K562 (cell line): ENCODE measurements around the gene LRRK1. TPM values are rescaled to one million over a fixed set of nuclear protein-coding genes. Genes with fewer than 3 reads are reported as not detected.

ENCODE experiments used
- ATAC-seq: fragments of 200-7000 bp; cut with Tn5 transposase; 3 replicates; pipeline ENCODE4 v1.9.1; 2020; ENCODE audit warnings: moderate library complexity
- BruUV-seq: library from RNA; stranded (reverse); fragments of 400-500 nt; replicated peaks from 2 replicates; lab custom pipeline; 2021; lab: Mats Ljungman, UMichigan
- CTCF ChIA-PET: fragments of 300-600 bp; formaldehyde crosslinking; extraction: SDS; loops from one replicate; lab custom pipeline; 2021; ENCODE audit warnings: low intra/inter-chr PET ratio; lab: Yijun Ruan, JAX
- POLR2A ChIA-PET: fragments of 300-600, 350-650 bp; sonication (Branson Sonifier 250); formaldehyde crosslinking; extraction: SDS; loops from one replicate; lab custom pipeline; 2021; ENCODE audit warnings: antibody characterized with exemption, inconsistent platforms; lab: Yijun Ruan, JAX
- DNase-seq, 4 experiments: peaks; one replicate each; pipeline versions ENCODE4 v3.0.0 to v3.0.0-alpha.2; 2011 to 2018; ENCODE audit warnings: low spot score in 3 of 4, mixed read lengths in 3 of 4; ENCODE audit errors: extremely low read depth in 1 of 4
- FAIRE-seq: peaks from 2 replicates; lab custom pipeline; 2011; peaks lifted over from hg19 to GRCh38; lab: Jason Lieb, UNC
- H2AFZ ChIP-seq: 2 replicates; pipeline ENCODE4 v1.6.0; 2011; ENCODE audit warnings: low read depth, low read length, control low read depth, inconsistent platforms
- H3K27ac ChIP-seq: fragments of 200-600 bp; 3 replicates; pipeline ENCODE4 v1.8.0; 2011; ENCODE audit warnings: low read depth, mild to moderate bottlenecking, control low read depth, inconsistent platforms, low read length, moderate library complexity, mixed read lengths; ENCODE audit errors: extremely low read depth
- H3K27me3 ChIP-seq, 2 experiments: fragments of 300-600 bp in 1 of 2; 2 replicates in 1 of 2; 3 replicates in 1 of 2; pipeline versions ENCODE4 v1.6.0 to v1.8.0; 2011; ENCODE audit warnings: inconsistent platforms in 2 of 2, low read length in 2 of 2, mild to moderate bottlenecking in 1 of 2, mixed read lengths in 1 of 2, moderate library complexity in 1 of 2; ENCODE audit not compliant: control insufficient read depth in 2 of 2, insufficient read depth in 2 of 2
- H3K36me3 ChIP-seq: fragments of 300-600 bp; 3 replicates; pipeline ENCODE4 v1.8.0; 2011; ENCODE audit warnings: mild to moderate bottlenecking, low read length, inconsistent platforms; ENCODE audit not compliant: control insufficient read depth, insufficient read depth
- H3K4me1 ChIP-seq, 2 experiments: fragments of 200-600 bp in 1 of 2; replicated peaks in 1 of 2; 2 replicates in 1 of 2; 3 replicates in 1 of 2; pipeline versions ENCODE4 v1.5.1 to v1.8.0; 2011; ENCODE audit warnings: inconsistent platforms in 2 of 2, low read length in 2 of 2, mild to moderate bottlenecking in 1 of 2, mixed read lengths in 1 of 2, moderate library complexity in 1 of 2; ENCODE audit not compliant: control insufficient read depth in 2 of 2, insufficient read depth in 2 of 2
- H3K4me2 ChIP-seq: 2 replicates; pipeline ENCODE4 v1.6.1; 2011; ENCODE audit warnings: low read length, control low read depth, inconsistent platforms, mixed read lengths; ENCODE audit not compliant: insufficient read depth
- H3K4me3 ChIP-seq: fragments of 200-600 bp; sonication (generic), shearing (Covaris generic); 2 replicates; pipeline ENCODE4 v1.5.1; 2016; ENCODE audit warnings: control low read depth, inconsistent platforms
- H3K79me2 ChIP-seq: fragments of 200-600 bp; 3 replicates; pipeline ENCODE4 v1.8.0; 2011; ENCODE audit warnings: low read length, inconsistent platforms; ENCODE audit not compliant: control insufficient read depth, insufficient read depth
- H3K9ac ChIP-seq, 2 experiments: 2 replicates each; pipeline versions ENCODE4 v1.6.0 to v1.6.1; 2011; ENCODE audit warnings: low read depth in 2 of 2, low read length in 2 of 2, control low read depth in 1 of 2, inconsistent platforms in 1 of 2, mild to moderate bottlenecking in 1 of 2, mixed read lengths in 1 of 2; ENCODE audit not compliant: insufficient read depth in 1 of 2
- H3K9me1 ChIP-seq: one replicate; pipeline ENCODE4 v1.6.0; 2011; ENCODE audit warnings: inconsistent platforms, mild to moderate bottlenecking, low read length, moderate library complexity; ENCODE audit not compliant: control insufficient read depth, insufficient read depth
- H3K9me3 ChIP-seq: replicated peaks from 2 replicates; pipeline ENCODE4 v1.5.1; 2011; ENCODE audit warnings: low read depth, low read length, inconsistent platforms; ENCODE audit not compliant: control insufficient read depth, insufficient read depth
- H4K20me1 ChIP-seq: replicated peaks from 2 replicates; pipeline ENCODE4 v1.6.1; 2011; ENCODE audit warnings: low read length, inconsistent platforms, mixed read lengths; ENCODE audit not compliant: control insufficient read depth, insufficient read depth
- CXXC5 ChIP-seq: fragments of 250-450 bp; sonication (Bioruptor Pico); IDR thresholded peaks from 2 replicates; pipeline ENCODE4 v1.8.0; 2022; ENCODE audit warnings: inconsistent platforms, mild to moderate bottlenecking, moderate library complexity
- ETS2 ChIP-seq: IDR thresholded peaks from 2 replicates; pipeline ENCODE4 v1.6.1; 2016; ENCODE audit warnings: borderline replicate concordance, missing genetic modification characterization, mild to moderate bottlenecking, moderate library complexity, missing compliant biosample characterization; ENCODE audit not compliant: poor library complexity, severe bottlenecking
- MIER1 ChIP-seq: fragments of 450-650 bp; IDR thresholded peaks from 2 replicates; pipeline ENCODE4 v1.6.1; 2016; ENCODE audit warnings: antibody characterized with exemption, mild to moderate bottlenecking, low read depth
- RFX7 ChIP-seq: fragments of 250-450 bp; sonication (Bioruptor Pico); IDR thresholded peaks from 2 replicates; pipeline ENCODE4 v1.5.1; 2021; ENCODE audit warnings: mild to moderate bottlenecking
- TCF3 ChIP-seq: sonication (generic); formaldehyde crosslinking; IDR thresholded peaks from 2 replicates; pipeline ENCODE4 v1.4.0; 2020; ENCODE audit warnings: mild to moderate bottlenecking, missing genetic modification reagents
- ZNF584 ChIP-seq: fragments of 200-800 bp; sonication (Bioruptor generic); IDR thresholded peaks from 2 replicates; pipeline ENCODE4 v1.6.1; 2016; ENCODE audit warnings: low read depth, mild to moderate bottlenecking, missing genetic modification characterization, missing compliant biosample characterization
- ZNF695 ChIP-seq: fragments of 450-650 bp; formaldehyde crosslinking; IDR thresholded peaks from 2 replicates; pipeline ENCODE4 v1.4.0; 2020; ENCODE audit warnings: mild to moderate bottlenecking, moderate library complexity
- WGBS: fragments of 100-300 bp; shearing (Covaris generic); methylation state at CpG from one replicate; pipeline ENCODE4 v1.1.6; 2016; ENCODE audit warnings: low coverage, mixed read lengths; ENCODE audit not compliant: insufficient coverage; ENCODE audit errors: missing lambda C conversion rate; 5-methylcytosine and 5-hydroxymethylcytosine counted together
- in situ Hi-C: fragments of 300-500 bp; cut with MboI; formaldehyde crosslinking; loops from 4 replicates; pipeline ENCODE4 v1.15.0; 2018; ENCODE audit warnings: inconsistent platforms, mixed read lengths
- intact Hi-C: fragments of 100-400 bp; cut with micrococcal nuclease; formaldehyde crosslinking; loops from 2 replicates; pipeline ENCODE4 v1.14.2; 2022
- polyA plus RNA-seq, 8 experiments: library from polyadenylated mRNA; depleted of rRNA in 4 of 8; stranded (reverse) in 5 of 8; unstranded in 3 of 8; fragments of >200 nt; fragmentation: Nextera tagmentation in 2 of 8; fragmentation: Illumina TruSeq in 1 of 8; extraction: Ambion mirVana in 2 of 8; extraction: Trizol in 1 of 8; gene quantifications; 2 replicates each; pipeline versions ENCODE4 v1.2.1 to v1.2.3, GENCODE V29; 2011 to 2014; ENCODE audit warnings: inconsistent platforms in 1 of 8, missing spikeins in 1 of 8
- total RNA-seq, 7 experiments: library from RNA; depleted of rRNA in 6 of 7; stranded (reverse); fragments of >200 nt in 6 of 7; fragmentation: Illumina TruSeq in 2 of 7; extraction: Trizol in 2 of 7; gene quantifications; 2 replicates each; pipeline versions ENCODE4 v1.2.1 to v1.2.3, GENCODE V29; 2011 to 2021; ENCODE audit warnings: low replicate concordance in 1 of 7
- TF ChIP-seq, protein P1 (sequence below): sonication (generic); formaldehyde crosslinking; IDR thresholded peaks from 2 replicates; pipeline ENCODE4 v1.8.0; 2023; ENCODE audit warnings: missing genetic modification reagents, mild to moderate bottlenecking, borderline replicate concordance
- TF ChIP-seq, protein P2 (sequence below): fragments of 450-650 bp; formaldehyde crosslinking; IDR thresholded peaks from 2 replicates; pipeline ENCODE4 v1.4.0; 2020; ENCODE audit warnings: mild to moderate bottlenecking

The LRRK1 gene
- total and polyA plus RNA-seq, 9 of the 15 experiments (the other 6 are each of a cell fraction or from before 2014, with no cell fraction given): 0.01 to 1.5 (median 0.11) TPM

DNA sequence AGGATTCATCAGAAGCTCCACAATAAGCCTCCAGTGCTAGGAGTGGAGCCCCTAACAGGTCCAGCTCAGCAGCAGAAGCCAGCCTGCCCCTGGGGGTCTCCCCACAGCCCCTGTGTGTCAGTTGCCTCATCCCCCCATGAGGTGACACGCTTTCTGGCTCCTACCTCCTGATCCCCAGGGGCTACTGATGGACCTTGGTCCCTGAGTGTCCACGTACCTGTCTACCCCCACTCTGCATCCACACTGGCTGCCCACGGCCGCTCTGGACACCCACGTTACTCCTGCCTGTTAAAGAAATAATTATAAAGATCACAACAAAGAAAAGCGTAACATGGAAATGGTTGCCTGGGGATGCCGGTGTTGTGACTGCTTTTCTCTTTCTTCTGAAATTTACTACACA lies 189.6 kb downstream of the LRRK1 start:
- peaks cover 28 to 33% of the 10 kb centered on the region in 2 experiments for H3K4me1 ChIP-seq
- H4K20me1 ChIP-seq: peaks cover 3% of the 10 kb centered on the region; the same call in 1 of the 2 replicates
- ATAC-seq (no peak), FAIRE-seq (no peak), DNase-seq (no peak)
- no TSS peak for BruUV-seq
- H3K4me2 ChIP-seq: peak overlapping the region; percentile 57; the same call in 1 of the 2 replicates
- intact Hi-C loops: no loop called here
- peaks cover 0 to 14% of the 10 kb centered on the region in 2 experiments; a peak in 2 of 5 replicates for H3K27me3 ChIP-seq
- H3K9me1 ChIP-seq: no peaks in the 10 kb centered on the region
- ChIA-PET POLR2A (interaction anchor here (1.1 kb wide), 1 partner anchor 143 kb away, joined by 3 read pairs; the partner anchor contains the start of gene CHSY1), CTCF (interaction anchor here (0.5 to 0.6 kb wide), 2 partner anchors 8 to 158 kb away, joined by 4 to 5 read pairs; no protein-coding TSS in a partner anchor)
- H3K9ac ChIP-seq: no peak overlapping the region
- H3K9me3 ChIP-seq: no peaks in the 10 kb centered on the region
- in situ Hi-C loops: no loop called here
- H2AFZ ChIP-seq: no peak overlapping the region
- no peaks in the 10 kb centered on the region for H3K79me2 ChIP-seq
- H3K4me3 ChIP-seq: no peak overlapping the region
- TF ChIP-seq, protein P1, sequence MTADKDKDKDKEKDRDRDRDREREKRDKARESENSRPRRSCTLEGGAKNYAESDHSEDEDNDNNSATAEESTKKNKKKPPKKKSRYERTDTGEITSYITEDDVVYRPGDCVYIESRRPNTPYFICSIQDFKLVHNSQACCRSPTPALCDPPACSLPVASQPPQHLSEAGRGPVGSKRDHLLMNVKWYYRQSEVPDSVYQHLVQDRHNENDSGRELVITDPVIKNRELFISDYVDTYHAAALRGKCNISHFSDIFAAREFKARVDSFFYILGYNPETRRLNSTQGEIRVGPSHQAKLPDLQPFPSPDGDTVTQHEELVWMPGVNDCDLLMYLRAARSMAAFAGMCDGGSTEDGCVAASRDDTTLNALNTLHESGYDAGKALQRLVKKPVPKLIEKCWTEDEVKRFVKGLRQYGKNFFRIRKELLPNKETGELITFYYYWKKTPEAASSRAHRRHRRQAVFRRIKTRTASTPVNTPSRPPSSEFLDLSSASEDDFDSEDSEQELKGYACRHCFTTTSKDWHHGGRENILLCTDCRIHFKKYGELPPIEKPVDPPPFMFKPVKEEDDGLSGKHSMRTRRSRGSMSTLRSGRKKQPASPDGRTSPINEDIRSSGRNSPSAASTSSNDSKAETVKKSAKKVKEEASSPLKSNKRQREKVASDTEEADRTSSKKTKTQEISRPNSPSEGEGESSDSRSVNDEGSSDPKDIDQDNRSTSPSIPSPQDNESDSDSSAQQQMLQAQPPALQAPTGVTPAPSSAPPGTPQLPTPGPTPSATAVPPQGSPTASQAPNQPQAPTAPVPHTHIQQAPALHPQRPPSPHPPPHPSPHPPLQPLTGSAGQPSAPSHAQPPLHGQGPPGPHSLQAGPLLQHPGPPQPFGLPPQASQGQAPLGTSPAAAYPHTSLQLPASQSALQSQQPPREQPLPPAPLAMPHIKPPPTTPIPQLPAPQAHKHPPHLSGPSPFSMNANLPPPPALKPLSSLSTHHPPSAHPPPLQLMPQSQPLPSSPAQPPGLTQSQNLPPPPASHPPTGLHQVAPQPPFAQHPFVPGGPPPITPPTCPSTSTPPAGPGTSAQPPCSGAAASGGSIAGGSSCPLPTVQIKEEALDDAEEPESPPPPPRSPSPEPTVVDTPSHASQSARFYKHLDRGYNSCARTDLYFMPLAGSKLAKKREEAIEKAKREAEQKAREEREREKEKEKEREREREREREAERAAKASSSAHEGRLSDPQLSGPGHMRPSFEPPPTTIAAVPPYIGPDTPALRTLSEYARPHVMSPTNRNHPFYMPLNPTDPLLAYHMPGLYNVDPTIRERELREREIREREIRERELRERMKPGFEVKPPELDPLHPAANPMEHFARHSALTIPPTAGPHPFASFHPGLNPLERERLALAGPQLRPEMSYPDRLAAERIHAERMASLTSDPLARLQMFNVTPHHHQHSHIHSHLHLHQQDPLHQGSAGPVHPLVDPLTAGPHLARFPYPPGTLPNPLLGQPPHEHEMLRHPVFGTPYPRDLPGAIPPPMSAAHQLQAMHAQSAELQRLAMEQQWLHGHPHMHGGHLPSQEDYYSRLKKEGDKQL (CRISPR knock-in tag): no peak
- TF ChIP-seq MIER1: no peak
- TF ChIP-seq RFX7 (CRISPR knock-in tag): no peak
- no peak for TF ChIP-seq TCF3 (CRISPR knock-in tag)
- no peak for TF ChIP-seq CXXC5
- TF ChIP-seq, protein P2, sequence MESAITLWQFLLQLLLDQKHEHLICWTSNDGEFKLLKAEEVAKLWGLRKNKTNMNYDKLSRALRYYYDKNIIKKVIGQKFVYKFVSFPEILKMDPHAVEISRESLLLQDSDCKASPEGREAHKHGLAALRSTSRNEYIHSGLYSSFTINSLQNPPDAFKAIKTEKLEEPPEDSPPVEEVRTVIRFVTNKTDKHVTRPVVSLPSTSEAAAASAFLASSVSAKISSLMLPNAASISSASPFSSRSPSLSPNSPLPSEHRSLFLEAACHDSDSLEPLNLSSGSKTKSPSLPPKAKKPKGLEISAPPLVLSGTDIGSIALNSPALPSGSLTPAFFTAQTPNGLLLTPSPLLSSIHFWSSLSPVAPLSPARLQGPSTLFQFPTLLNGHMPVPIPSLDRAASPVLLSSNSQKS: no peak
- no peak for TF ChIP-seq ZNF584 (CRISPR knock-in tag)
- TF ChIP-seq ETS2 (tag): no peak
- no peak for TF ChIP-seq ZNF695
- no peaks in the 10 kb centered on the region for H3K36me3 ChIP-seq
- WGBS: 81% methylated on average over 7 of the region's 7 CpGs
- no peak overlapping the region for H3K27ac ChIP-seq
